Measurements from ENCODE around the gene TMCC1. TPM values are rescaled to one million over a fixed set of nuclear protein-coding genes. Genes with fewer than 3 reads are reported as not detected.

Gene TMCC1
- total RNA-seq, 2 donors from 2014 or later, result 10.1 to 13.2 TPM

DNA sequence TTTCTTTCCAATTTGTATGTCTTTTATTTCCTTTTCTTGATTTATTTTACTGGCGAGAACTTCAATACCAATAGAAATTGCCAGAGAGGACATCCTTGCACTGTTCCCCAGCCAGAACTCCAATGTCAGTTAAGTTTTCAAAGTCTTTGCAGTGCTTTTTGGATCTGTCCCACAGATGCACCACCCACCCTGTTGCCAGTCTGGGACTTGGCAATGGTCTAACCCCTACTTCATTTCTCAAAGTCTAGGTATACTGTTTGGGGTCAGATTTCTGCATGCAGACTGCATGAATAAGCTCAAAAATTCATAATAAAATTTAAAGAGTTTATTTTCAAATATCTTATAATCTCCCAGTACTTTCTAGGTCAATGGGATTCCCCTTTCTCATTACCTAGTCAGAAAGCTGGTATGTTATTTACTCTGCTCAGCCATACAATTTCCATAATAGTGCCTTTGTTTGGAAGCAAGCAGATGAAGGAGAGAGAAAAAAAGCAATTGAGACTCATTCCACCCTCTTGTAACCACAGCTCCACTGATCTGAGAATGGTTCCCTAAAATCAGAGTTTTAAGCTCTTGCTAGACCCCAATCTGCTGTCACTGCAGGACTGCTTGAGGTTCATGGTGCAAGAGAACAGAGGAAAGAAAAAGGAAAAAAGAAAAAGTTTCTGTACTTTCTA, 161.2 kb downstream of the TMCC1 start:
- intact Hi-C loops (cut with DNase I), result no loop called here
- H3K4me3 ChIP-seq, result no peak overlapping the region
- H3K27me3 ChIP-seq, result no peaks in the 10 kb centered on the region
- WGBS, 2 donors, result 81 to 100% methylated on average over 1 of the region's 1 CpG
- no peak for DNase-seq
- H3K4me1 ChIP-seq, result no peaks in the 10 kb centered on the region
- H3K9me3 ChIP-seq, result no peaks in the 10 kb centered on the region
- H3K36me3 ChIP-seq (replicated peaks in 1 of 2; ENCODE audit: insufficient read depth in 1 of 2, low read depth in 2 of 2), result no peaks in the 10 kb centered on the region
- peak overlapping the region in 2 of 4 donors; percentile 2 to 6 for H3K27ac ChIP-seq
- ATAC-seq, result peak; percentile 56
- TF ChIP-seq, protein P1, sequence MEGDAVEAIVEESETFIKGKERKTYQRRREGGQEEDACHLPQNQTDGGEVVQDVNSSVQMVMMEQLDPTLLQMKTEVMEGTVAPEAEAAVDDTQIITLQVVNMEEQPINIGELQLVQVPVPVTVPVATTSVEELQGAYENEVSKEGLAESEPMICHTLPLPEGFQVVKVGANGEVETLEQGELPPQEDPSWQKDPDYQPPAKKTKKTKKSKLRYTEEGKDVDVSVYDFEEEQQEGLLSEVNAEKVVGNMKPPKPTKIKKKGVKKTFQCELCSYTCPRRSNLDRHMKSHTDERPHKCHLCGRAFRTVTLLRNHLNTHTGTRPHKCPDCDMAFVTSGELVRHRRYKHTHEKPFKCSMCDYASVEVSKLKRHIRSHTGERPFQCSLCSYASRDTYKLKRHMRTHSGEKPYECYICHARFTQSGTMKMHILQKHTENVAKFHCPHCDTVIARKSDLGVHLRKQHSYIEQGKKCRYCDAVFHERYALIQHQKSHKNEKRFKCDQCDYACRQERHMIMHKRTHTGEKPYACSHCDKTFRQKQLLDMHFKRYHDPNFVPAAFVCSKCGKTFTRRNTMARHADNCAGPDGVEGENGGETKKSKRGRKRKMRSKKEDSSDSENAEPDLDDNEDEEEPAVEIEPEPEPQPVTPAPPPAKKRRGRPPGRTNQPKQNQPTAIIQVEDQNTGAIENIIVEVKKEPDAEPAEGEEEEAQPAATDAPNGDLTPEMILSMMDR (IDR thresholded peaks at IDR 0.05), result no peak
- TF ChIP-seq POLR2A (IDR thresholded peaks at IDR 0.05), result no peak

DNA sequence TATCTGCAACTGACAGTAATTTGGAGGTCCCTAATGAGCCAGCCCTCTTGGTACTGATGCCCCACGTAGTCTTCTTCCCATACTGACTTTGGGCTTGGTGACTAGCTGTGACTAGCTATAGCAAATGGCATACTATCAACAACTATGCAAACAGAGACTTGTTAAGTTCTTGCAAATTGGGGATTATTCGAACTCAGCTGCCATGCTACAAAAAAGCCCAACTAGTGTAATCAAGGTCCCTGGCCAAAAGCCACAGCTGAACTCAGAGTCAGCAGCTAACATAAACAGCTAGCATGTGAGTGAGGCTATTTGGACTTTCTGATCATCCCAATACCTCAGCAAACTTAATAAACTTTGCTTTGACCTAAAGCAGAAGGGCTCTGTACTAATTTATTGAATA, 165.8 kb downstream of the TMCC1 start:
- WGBS, 2 donors, result 64 to 75% methylated on average over 2 of the region's 2 CpGs
- Histone ChIP-seq H3K4me1 (peaks cover 4% of the 10 kb centered on the region), H3K4me3 (no peak overlapping the region), H3K27ac (no peak overlapping the region), H3K27me3 (no peaks in the 10 kb centered on the region), H3K9me3 (no peaks in the 10 kb centered on the region), H3K36me3 (replicated peaks in 1 of 2; ENCODE audit: insufficient read depth in 1 of 2, low read depth in 2 of 2) (no peaks in the 10 kb centered on the region)
- intact Hi-C loops (cut with DNase I), result no loop called here
- DNase-seq (no peak), ATAC-seq (no peak)
- no peak for TF ChIP-seq POLR2A (IDR thresholded peaks at IDR 0.05)
- TF ChIP-seq, protein P1 (IDR thresholded peaks at IDR 0.05), result no peak

DNA sequence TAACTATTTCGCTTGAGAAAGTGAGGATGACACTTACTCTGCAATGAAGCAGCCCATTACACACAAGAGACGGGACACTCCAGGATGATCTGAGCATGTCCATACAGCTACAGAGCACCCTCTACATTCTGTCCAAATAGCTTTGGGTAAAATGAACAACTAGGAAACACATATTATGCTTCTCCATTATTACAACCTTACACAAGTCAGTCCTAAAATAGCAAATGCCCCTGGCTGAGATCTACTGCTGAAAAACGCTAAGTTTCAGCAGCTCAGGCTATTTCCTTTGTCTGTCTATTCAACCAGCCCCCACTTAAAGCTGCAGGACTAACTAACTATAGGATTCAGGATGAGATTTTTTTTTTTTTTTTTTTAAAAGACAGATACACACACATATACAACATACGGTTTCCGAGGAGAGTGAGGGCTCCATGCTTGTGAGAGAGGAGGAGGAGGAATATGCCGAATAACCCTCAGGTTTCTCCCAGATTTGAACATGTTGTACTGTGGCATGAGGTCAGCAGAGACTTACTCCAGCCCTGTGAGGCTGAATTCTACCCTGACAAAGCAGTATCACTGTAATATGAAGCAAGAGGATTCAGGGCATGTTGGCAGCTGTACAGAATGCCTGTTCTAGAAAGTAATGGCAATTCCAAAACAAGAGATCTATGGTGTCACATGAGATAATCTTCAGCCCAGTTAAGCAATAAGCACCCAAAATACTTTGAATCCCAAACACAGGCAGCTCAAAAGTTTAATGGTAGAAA, 169.8 kb downstream of the TMCC1 start:
- H3K27ac ChIP-seq, result peak overlapping the region in 1 of 4 donors; percentile 23
- intact Hi-C loops (cut with DNase I), result no loop called here
- peak; percentile 78 for ATAC-seq

DNA sequence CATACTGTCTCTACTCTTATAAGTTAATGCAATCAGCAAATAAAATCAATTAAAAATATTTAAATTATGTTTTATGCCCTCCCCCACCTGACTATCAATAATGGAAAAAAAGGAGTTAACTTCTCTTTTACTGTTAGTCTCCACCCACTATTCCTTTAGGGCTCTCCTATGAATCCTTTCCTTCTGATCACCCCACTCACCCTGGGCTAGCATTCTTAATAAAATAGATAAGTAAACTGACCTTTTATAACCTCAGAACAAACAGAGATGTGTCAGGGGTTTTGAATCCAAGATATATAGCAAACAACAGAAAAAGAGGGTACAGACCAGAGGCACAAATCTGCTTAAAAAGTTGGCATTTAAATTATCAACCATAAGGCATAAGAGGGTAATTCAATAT, 171.0 kb downstream of the TMCC1 start:
- Histone ChIP-seq H3K36me3 (replicated peaks in 1 of 2; ENCODE audit: insufficient read depth in 1 of 2, low read depth in 2 of 2) (no peaks in the 10 kb centered on the region), H3K4me3 (no peak overlapping the region), H3K9me3 (no peaks in the 10 kb centered on the region), H3K27me3 (no peaks in the 10 kb centered on the region), H3K4me1 (peaks cover 6% of the 10 kb centered on the region), H3K27ac (no peak overlapping the region)
- intact Hi-C loops (cut with DNase I), result no loop called here
- no peak for ATAC-seq
- no peak for DNase-seq
- TF ChIP-seq POLR2A (IDR thresholded peaks at IDR 0.05), result no peak
- TF ChIP-seq, protein P1 (IDR thresholded peaks at IDR 0.05), result no peak

More for the DNA sequence above, 169.8 kb downstream of the TMCC1 start:
- no peaks in the 10 kb centered on the region for H3K36me3 ChIP-seq (replicated peaks in 1 of 2; ENCODE audit: insufficient read depth in 1 of 2, low read depth in 2 of 2)
- no peaks in the 10 kb centered on the region for H3K27me3 ChIP-seq
- peak; percentile 20 to 62 (median 41) for DNase-seq
- H3K4me3 ChIP-seq, result no peak overlapping the region
- no peaks in the 10 kb centered on the region for H3K9me3 ChIP-seq
- peaks cover 6% of the 10 kb centered on the region for H3K4me1 ChIP-seq
- WGBS, 2 donors, result 75 to 77% methylated on average over 6 of the region's 6 CpGs
- TF ChIP-seq POLR2A (IDR thresholded peaks at IDR 0.05), result no peak
- TF ChIP-seq, protein P1 (IDR thresholded peaks at IDR 0.05), result no peak
